Ectodermal cell (in vitro differentiated cells): Measurements from ENCODE around the gene ADAMTS1.

Experiments
- H3K27ac ChIP-seq: 2 replicates; pipeline ENCODE4 v1.7.0; 2013; ENCODE audit warnings: mild to moderate bottlenecking, low read depth, low read length; ENCODE audit not compliant: insufficient read depth, poor library complexity, severe bottlenecking
- H3K27me3 ChIP-seq: 2 replicates; pipeline ENCODE4 v1.7.0; 2013; ENCODE audit warnings: mild to moderate bottlenecking, low read length; ENCODE audit not compliant: insufficient read depth, control insufficient read depth, poor library complexity, severe bottlenecking
- H3K36me3 ChIP-seq: one replicate; pipeline ENCODE4 v1.7.0; 2013; ENCODE audit warnings: low read length; ENCODE audit not compliant: control insufficient read depth, insufficient read depth
- H3K4me1 ChIP-seq: one replicate; pipeline ENCODE4 v1.7.0; 2013; ENCODE audit warnings: low read length; ENCODE audit not compliant: control insufficient read depth, insufficient read depth
- H3K4me3 ChIP-seq: 2 replicates; pipeline ENCODE4 v1.7.0; 2013; ENCODE audit warnings: low read depth, low read length, control low read depth; ENCODE audit not compliant: insufficient read depth
- H3K9me3 ChIP-seq: 2 replicates; pipeline ENCODE4 v1.7.0; 2013; ENCODE audit warnings: mild to moderate bottlenecking, low read length, moderate library complexity; ENCODE audit not compliant: control insufficient read depth
- WGBS, 2 experiments: methylation state at CpG; one replicate each; pipeline ENCODE4 v1.1.7; 2013; ENCODE audit warnings: missing lambda C conversion rate in 2 of 2; 5-methylcytosine and 5-hydroxymethylcytosine counted together

ADAMTS1 gene

GRCh38 chr21:26846036-26846931 is 1.1 kb upstream of the ADAMTS1 start:
- peak overlapping the region; percentile 74 for H3K27ac ChIP-seq
- no peaks in the 10 kb centered on the region for H3K9me3 ChIP-seq
- peaks cover 5% of the 10 kb centered on the region for H3K36me3 ChIP-seq
- peak overlapping the region; percentile 85 for H3K4me3 ChIP-seq
- peaks cover 10% of the 10 kb centered on the region for H3K4me1 ChIP-seq
- H3K27me3 ChIP-seq, result peaks cover 18% of the 10 kb centered on the region
- WGBS, 2 experiments, result 1% methylated on average over 50 of the region's 50 CpGs

- H3K27ac ChIP-seq, result peak overlapping the region; percentile 74
- peaks cover 5% of the 10 kb centered on the region for H3K36me3 ChIP-seq
- no peaks in the 10 kb centered on the region for H3K9me3 ChIP-seq
- H3K27me3 ChIP-seq, result peaks cover 18% of the 10 kb centered on the region
- H3K4me3 ChIP-seq, result peak overlapping the region; percentile 85
- peaks cover 10% of the 10 kb centered on the region for H3K4me1 ChIP-seq
- 0 to 2% methylated on average over 7 of the region's 7 CpGs for WGBS, 2 experiments
These were observed 488 bp upstream of the ADAMTS1 start for GRCh38 chr21:26845759-26846035.

GRCh38 chr21:26844258-26845065 is 747 bp downstream of the ADAMTS1 start:
- WGBS, 2 experiments, result 0% methylated on average over 96 of the region's 96 CpGs
- Histone ChIP-seq H3K27ac (peak overlapping the region; percentile 76), H3K4me3 (peak overlapping the region; percentile 85)

GRCh38 chr21:26843933-26844257 is 1.3 kb downstream of the ADAMTS1 start:
- Histone ChIP-seq H3K4me1 (peaks cover 10% of the 10 kb centered on the region), H3K27me3 (peaks cover 18% of the 10 kb centered on the region), H3K27ac (peak overlapping the region; percentile 82), H3K4me3 (peak overlapping the region; percentile 85), H3K9me3 (no peaks in the 10 kb centered on the region), H3K36me3 (peaks cover 19% of the 10 kb centered on the region)
- 0% methylated on average over 9 to 11 of the region's 11 CpGs for WGBS, 2 experiments

More at GRCh38 chr21:26844258-26845065, 747 bp downstream of the ADAMTS1 start:
- peaks cover 13% of the 10 kb centered on the region for H3K36me3 ChIP-seq
- peaks cover 10% of the 10 kb centered on the region for H3K4me1 ChIP-seq
- H3K9me3 ChIP-seq, result no peaks in the 10 kb centered on the region
- peaks cover 18% of the 10 kb centered on the region for H3K27me3 ChIP-seq

- Histone ChIP-seq H3K9me3 (no peaks in the 10 kb centered on the region), H3K4me3 (peak overlapping the region; percentile 85), H3K36me3 (peaks cover 22% of the 10 kb centered on the region), H3K27me3 (peaks cover 18% of the 10 kb centered on the region), H3K4me1 (peaks cover 10% of the 10 kb centered on the region), H3K27ac (peak overlapping the region; percentile 82)
- 7% methylated on average over 34 to 35 of the region's 35 CpGs for whole genome bisulfite sequencing, 2 experiments
These were observed 2.0 kb downstream of the ADAMTS1 start for GRCh38 chr21:26842974-26843932.

GRCh38 chr21:26842300-26842699 is 2.9 kb downstream of the ADAMTS1 start:
- peaks cover 10% of the 10 kb centered on the region for H3K4me1 ChIP-seq
- H3K36me3 ChIP-seq, result peaks cover 32% of the 10 kb centered on the region
- peak overlapping the region; percentile 50 for H3K27ac ChIP-seq
- WGBS, 2 experiments, result 91 to 94% methylated on average over 11 of the region's 11 CpGs
- H3K27me3 ChIP-seq, result peaks cover 8% of the 10 kb centered on the region
- H3K9me3 ChIP-seq, result no peaks in the 10 kb centered on the region
- peak overlapping the region; percentile 85 for H3K4me3 ChIP-seq

GRCh38 chr21:26840912-26841311 is 4.3 kb downstream of the ADAMTS1 start:
- H3K9me3 ChIP-seq, result no peaks in the 10 kb centered on the region
- no peak overlapping the region for H3K27ac ChIP-seq
- WGBS, 2 experiments, result 91 to 95% methylated on average over 7 of the region's 7 CpGs
- H3K27me3 ChIP-seq, result no peaks in the 10 kb centered on the region
- H3K4me1 ChIP-seq, result peaks cover 10% of the 10 kb centered on the region
- no peak overlapping the region for H3K4me3 ChIP-seq
- H3K36me3 ChIP-seq, result peaks cover 33% of the 10 kb centered on the region

- Histone ChIP-seq H3K36me3 (peaks cover 33% of the 10 kb centered on the region), H3K27me3 (no peaks in the 10 kb centered on the region), H3K4me3 (no peak overlapping the region), H3K9me3 (no peaks in the 10 kb centered on the region), H3K27ac (no peak overlapping the region), H3K4me1 (peaks cover 10% of the 10 kb centered on the region)
- 86 to 88% methylated on average over 10 of the region's 10 CpGs for WGBS, 2 experiments
These were observed 5.0 kb downstream of the ADAMTS1 start for GRCh38 chr21:26840201-26840600.

GRCh38 chr21:26837539-26837938 is 7.7 kb downstream of the ADAMTS1 start:
- no peaks in the 10 kb centered on the region for H3K9me3 ChIP-seq
- H3K27ac ChIP-seq, result no peak overlapping the region
- H3K4me1 ChIP-seq, result peaks cover 2% of the 10 kb centered on the region
- H3K36me3 ChIP-seq, result peaks cover 33% of the 10 kb centered on the region
- no peak overlapping the region for H3K4me3 ChIP-seq
- 96 to 97% methylated on average over 3 of the region's 3 CpGs for WGBS, 2 experiments
- H3K27me3 ChIP-seq, result no peaks in the 10 kb centered on the region
